Fibroblast of lung (primary cell): ENCODE data around the gene ATP2B1.

Experiments used
- EZH2 ChIP-seq: IDR thresholded peaks from 2 replicates; pipeline ENCODE4 v1.5.1; 2012; ENCODE audit warnings: low read length, control low read depth, mild to moderate bottlenecking; ENCODE audit errors: missing control alignments
- TF ChIP-seq, protein P1 (sequence below), 2 donors: IDR thresholded peaks in 1 of 2; conservative IDR thresholded peaks in 1 of 2; 1 replicate in 1 of 2; 2 replicates in 1 of 2; pipeline ENCODE4 v1.5.1; 2011 to 2012; ENCODE audit warnings: low read length in 2 of 2, control low read depth in 1 of 2, inconsistent platforms in 1 of 2, low read depth in 1 of 2, mild to moderate bottlenecking in 1 of 2

DNA sequence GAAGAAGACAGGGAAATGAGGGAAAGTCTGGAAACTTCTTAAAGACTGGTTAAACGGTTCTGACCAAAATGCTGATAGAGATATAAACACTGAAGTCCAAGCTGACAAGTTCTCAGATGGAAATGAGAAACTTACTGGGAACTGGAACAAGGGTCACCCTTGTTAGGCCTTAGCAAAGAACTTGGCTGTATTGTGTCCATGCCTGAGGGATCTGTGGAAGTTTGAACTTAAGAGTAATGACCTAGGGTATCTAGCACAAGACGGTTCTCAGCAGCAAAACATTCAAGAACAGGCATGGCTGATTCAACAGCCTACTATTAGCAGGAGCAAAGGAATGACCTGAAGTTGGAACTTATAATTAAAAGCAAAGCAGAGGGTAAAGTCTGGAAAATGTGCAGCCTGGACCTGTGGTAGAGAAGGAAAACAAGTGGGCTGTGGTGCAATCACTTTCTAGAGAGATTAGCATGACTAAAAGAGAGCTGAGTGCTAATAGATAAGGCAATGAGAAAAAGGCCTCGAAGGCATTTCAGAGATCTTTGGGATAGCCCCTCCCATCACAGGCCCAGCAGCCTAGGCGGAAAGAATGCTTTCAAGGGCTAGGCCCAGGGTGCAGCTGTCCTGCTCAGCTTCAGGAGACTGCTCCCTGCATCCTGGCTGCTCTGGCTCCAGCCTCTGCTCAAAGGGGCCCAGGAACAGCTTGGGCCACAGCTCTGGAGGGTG is 60.3 kb downstream of the ATP2B1 start:
- TF ChIP-seq EZH2: no peak
- TF ChIP-seq, protein P1, sequence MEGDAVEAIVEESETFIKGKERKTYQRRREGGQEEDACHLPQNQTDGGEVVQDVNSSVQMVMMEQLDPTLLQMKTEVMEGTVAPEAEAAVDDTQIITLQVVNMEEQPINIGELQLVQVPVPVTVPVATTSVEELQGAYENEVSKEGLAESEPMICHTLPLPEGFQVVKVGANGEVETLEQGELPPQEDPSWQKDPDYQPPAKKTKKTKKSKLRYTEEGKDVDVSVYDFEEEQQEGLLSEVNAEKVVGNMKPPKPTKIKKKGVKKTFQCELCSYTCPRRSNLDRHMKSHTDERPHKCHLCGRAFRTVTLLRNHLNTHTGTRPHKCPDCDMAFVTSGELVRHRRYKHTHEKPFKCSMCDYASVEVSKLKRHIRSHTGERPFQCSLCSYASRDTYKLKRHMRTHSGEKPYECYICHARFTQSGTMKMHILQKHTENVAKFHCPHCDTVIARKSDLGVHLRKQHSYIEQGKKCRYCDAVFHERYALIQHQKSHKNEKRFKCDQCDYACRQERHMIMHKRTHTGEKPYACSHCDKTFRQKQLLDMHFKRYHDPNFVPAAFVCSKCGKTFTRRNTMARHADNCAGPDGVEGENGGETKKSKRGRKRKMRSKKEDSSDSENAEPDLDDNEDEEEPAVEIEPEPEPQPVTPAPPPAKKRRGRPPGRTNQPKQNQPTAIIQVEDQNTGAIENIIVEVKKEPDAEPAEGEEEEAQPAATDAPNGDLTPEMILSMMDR (conservative IDR thresholded peaks at IDR 0.05 in 1 of 2, IDR thresholded peaks at IDR 0.05 in 1 of 2; ENCODE audit: low read depth in 1 of 2, low read length in 2 of 2): no peak
